Progenitor cell of endocrine pancreas (in vitro differentiated cells): ENCODE data around the gene PRADC1. TPM values are rescaled to one million over a fixed set of nuclear protein-coding genes. Genes with fewer than 3 reads are reported as not detected.

ENCODE experiments used
- DNase-seq: peaks from one replicate; pipeline ENCODE4 v3.0.0; 2021; ENCODE audit warnings: low spot score; ENCODE audit not compliant: unreplicated experiment
- H3K27ac Mint-ChIP-seq: 2 replicates; pipeline ENCODE4 v1.8.0; 2021; ENCODE audit warnings: mild to moderate bottlenecking, moderate library complexity, mixed read lengths
- H3K27me3 Mint-ChIP-seq: 2 replicates; pipeline ENCODE4 v1.8.0; 2021; ENCODE audit warnings: mixed read lengths
- H3K36me3 Mint-ChIP-seq: 2 replicates; pipeline ENCODE4 v1.8.0; 2022; ENCODE audit warnings: mixed read lengths; ENCODE audit not compliant: insufficient read depth
- H3K4me1 Mint-ChIP-seq: 2 replicates; pipeline ENCODE4 v1.8.0; 2021; ENCODE audit warnings: low read depth, mixed read lengths
- H3K4me3 Mint-ChIP-seq: 2 replicates; pipeline ENCODE4 v1.8.0; 2021; ENCODE audit warnings: low read depth, mild to moderate bottlenecking, moderate library complexity, mixed read lengths
- H3K9me3 Mint-ChIP-seq: 2 replicates; pipeline ENCODE4 v1.8.0; 2021; ENCODE audit warnings: low read depth, mixed read lengths
- total RNA-seq: library from RNA; stranded (reverse); gene quantifications from 2 replicates; pipeline ENCODE4 v1.2.1, GENCODE V29; 2021
- TF ChIP-seq, protein P1 (sequence below): fragments of 200-600 bp; sonication (generic); IDR thresholded peaks from one replicate; pipeline ENCODE4 v1.5.0; 2021; ENCODE audit warnings: antibody characterized with exemption, mild to moderate bottlenecking; ENCODE audit not compliant: unreplicated experiment

PRADC1 gene
- total RNA-seq, 1 donor from 2014 or later, result 9.8 TPM

GRCh38 chr2:73239776-73240175 lies 6.7 kb upstream of the PRADC1 start:
- Mint-ChIP-seq H3K4me1 (peaks cover 8% of the 10 kb centered on the region), H3K36me3 (peaks cover 5% of the 10 kb centered on the region), H3K4me3 (no peak overlapping the region), H3K27ac (no peak overlapping the region), H3K27me3 (no peaks in the 10 kb centered on the region), H3K9me3 (no peaks in the 10 kb centered on the region)
- TF ChIP-seq, protein P1, sequence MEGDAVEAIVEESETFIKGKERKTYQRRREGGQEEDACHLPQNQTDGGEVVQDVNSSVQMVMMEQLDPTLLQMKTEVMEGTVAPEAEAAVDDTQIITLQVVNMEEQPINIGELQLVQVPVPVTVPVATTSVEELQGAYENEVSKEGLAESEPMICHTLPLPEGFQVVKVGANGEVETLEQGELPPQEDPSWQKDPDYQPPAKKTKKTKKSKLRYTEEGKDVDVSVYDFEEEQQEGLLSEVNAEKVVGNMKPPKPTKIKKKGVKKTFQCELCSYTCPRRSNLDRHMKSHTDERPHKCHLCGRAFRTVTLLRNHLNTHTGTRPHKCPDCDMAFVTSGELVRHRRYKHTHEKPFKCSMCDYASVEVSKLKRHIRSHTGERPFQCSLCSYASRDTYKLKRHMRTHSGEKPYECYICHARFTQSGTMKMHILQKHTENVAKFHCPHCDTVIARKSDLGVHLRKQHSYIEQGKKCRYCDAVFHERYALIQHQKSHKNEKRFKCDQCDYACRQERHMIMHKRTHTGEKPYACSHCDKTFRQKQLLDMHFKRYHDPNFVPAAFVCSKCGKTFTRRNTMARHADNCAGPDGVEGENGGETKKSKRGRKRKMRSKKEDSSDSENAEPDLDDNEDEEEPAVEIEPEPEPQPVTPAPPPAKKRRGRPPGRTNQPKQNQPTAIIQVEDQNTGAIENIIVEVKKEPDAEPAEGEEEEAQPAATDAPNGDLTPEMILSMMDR, result no peak
- no peak for DNase-seq

GRCh38 chr2:73238976-73239375 lies 5.9 kb upstream of the PRADC1 start:
- no peak for DNase-seq
- no peaks in the 10 kb centered on the region for H3K9me3 Mint-ChIP-seq
- H3K27me3 Mint-ChIP-seq, result no peaks in the 10 kb centered on the region
- H3K4me1 Mint-ChIP-seq, result peaks cover 8% of the 10 kb centered on the region
- H3K36me3 Mint-ChIP-seq, result peaks cover 3% of the 10 kb centered on the region
- H3K27ac Mint-ChIP-seq, result no peak overlapping the region
- H3K4me3 Mint-ChIP-seq, result no peak overlapping the region
- TF ChIP-seq, protein P1, result no peak

DNA sequence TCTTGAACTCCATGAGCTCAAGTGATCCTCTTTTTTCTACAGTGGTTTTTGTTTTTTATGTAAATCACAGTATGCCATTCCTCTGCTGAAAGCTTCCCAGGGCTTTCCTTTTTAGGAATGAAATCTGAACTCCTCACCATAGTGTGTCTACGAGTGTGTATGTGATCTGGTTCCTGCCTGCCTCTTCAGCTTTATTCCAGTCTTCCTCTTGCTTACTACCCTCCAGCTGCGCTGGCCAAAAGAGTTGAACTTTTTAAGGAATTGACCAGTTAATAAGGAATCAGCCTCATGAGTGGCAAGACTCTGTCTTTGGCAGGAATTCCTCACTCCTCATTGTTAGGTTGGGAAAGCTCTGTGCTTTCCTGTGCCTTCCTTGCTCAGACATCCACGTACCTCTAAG lies 5.1 kb upstream of the PRADC1 start:
- no peak overlapping the region for H3K27ac Mint-ChIP-seq
- H3K9me3 Mint-ChIP-seq, result no peaks in the 10 kb centered on the region
- H3K4me3 Mint-ChIP-seq, result no peak overlapping the region
- H3K4me1 Mint-ChIP-seq, result peaks cover 8% of the 10 kb centered on the region
- H3K27me3 Mint-ChIP-seq, result no peaks in the 10 kb centered on the region
- DNase-seq, result no peak
- H3K36me3 Mint-ChIP-seq, result peaks cover 3% of the 10 kb centered on the region
- TF ChIP-seq, protein P1, result no peak

DNA sequence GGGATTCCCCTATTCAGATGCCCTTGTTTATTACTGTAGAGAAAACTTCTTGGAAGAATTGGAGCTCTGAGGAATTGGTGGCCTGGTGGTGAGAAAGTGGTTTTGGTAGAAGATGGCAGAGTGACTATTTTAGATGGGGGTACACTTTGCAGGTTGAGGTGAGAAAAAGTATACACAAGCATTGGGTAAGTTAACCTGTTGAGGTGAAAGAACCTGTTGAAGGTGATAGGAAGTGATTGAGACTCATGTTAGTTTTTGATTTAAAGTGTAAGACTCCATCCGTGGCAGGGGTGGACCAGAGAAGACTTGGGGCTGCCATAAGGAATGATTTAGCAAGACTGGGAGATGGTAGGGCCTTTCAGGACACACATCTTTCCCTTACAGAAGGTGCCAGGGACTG lies 4.1 kb upstream of the PRADC1 start:
- Mint-ChIP-seq H3K4me1 (peaks cover 12% of the 10 kb centered on the region), H3K27me3 (no peaks in the 10 kb centered on the region), H3K36me3 (peaks cover 3% of the 10 kb centered on the region), H3K9me3 (no peaks in the 10 kb centered on the region), H3K27ac (no peak overlapping the region), H3K4me3 (no peak overlapping the region)
- no peak for DNase-seq
- TF ChIP-seq, protein P1, result no peak

DNA sequence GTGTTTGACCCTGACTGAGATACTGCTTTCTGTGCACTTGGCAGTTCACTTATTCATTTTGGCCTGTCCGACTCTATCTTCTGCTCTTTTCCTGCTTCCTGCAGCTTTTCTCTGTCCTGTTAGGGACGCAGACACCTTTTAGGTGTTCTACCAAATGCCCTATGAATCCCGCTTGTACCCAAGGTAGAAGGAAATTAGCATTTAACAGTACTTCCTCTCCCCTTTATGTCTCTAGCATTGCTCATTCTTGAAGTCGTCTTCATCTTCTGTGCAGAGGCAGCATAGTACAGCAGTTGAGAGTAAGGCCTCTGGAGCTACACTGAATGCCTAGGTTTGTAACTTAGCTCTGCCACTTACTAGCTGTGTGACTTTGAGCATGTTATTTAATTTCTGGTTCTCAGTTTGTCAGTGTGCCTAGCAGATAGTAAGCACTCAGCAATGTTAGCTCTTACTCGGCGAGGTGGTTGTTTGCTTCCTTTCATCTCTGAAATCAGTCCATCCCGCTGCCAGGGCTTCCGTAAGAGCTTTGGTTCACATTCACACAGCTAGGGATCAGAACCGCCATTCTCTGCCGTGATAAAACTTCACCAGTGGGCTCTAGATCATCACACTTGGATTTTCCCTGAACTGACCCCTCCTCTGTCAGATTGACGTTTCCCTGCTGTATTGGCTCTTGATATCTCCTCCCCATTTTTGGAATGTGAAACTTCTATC lies 2.4 kb upstream of the PRADC1 start:
- peaks cover 12% of the 10 kb centered on the region for H3K4me1 Mint-ChIP-seq
- H3K27ac Mint-ChIP-seq, result peak overlapping the region; percentile 98
- no peaks in the 10 kb centered on the region for H3K9me3 Mint-ChIP-seq
- no peak for DNase-seq
- H3K36me3 Mint-ChIP-seq, result peaks cover 2% of the 10 kb centered on the region
- no peaks in the 10 kb centered on the region for H3K27me3 Mint-ChIP-seq
- TF ChIP-seq, protein P1, result no peak
- H3K4me3 Mint-ChIP-seq, result peak overlapping the region; percentile 94
